22Rv1 (cell line): ENCODE measurements around the gene ASCL5.

ENCODE experiments used
- CTCF ChIP-seq: fragments of 450-650 bp; IDR thresholded peaks from 2 replicates; pipeline ENCODE4 v1.5.1; 2017; ENCODE audit warnings: mild to moderate bottlenecking
- ZFX ChIP-seq: fragments of 450-650 bp; IDR thresholded peaks from 2 replicates; pipeline ENCODE4 v1.6.1; 2017; ENCODE audit warnings: antibody characterized with exemption, borderline replicate concordance

- TF ChIP-seq ZFX (no peak), CTCF (no peak)
These were observed 12.8 kb upstream of the ASCL5 start for GRCh38 chr1:201139756-201140155.
